WTC11 (cell line): ENCODE results near the gene TM2D1. TPM values are rescaled to one million over a fixed set of nuclear protein-coding genes. Genes with fewer than 3 reads are reported as not detected.
"Not testable (repeated sequence)": the region's sequence is repeated elsewhere in the genome, so short reads cannot be mapped to it uniquely, and the experiment has no call there.

ENCODE experiments used
- ATAC-seq: fragments of 200-7000 bp; cut with Tn5 transposase; 2 replicates; pipeline ENCODE4 v1.10.0; 2021; ENCODE audit warnings: mild to moderate bottlenecking, moderate library complexity
- CTCF ChIA-PET: fragments of 300-600 bp; sonication (Branson Sonifier 250); formaldehyde crosslinking; loops from one replicate; lab custom pipeline; 2021; ENCODE audit warnings: antibody characterized with exemption; lab: Charles Lee
- POLR2A ChIA-PET: fragments of 350-600 bp; sonication (Branson Sonifier 250); formaldehyde crosslinking; loops from one replicate; lab custom pipeline; 2021; ENCODE audit warnings: antibody characterized with exemption; lab: Charles Lee
- DNase-seq: peaks from one replicate; pipeline ENCODE4 v3.0.0; 2021; ENCODE audit warnings: low spot score
- H3K27ac Mint-ChIP-seq: 2 replicates; pipeline ENCODE4 v1.8.0; 2021; ENCODE audit warnings: mixed read lengths
- H3K27me3 Mint-ChIP-seq: 2 replicates; pipeline ENCODE4 v1.8.0; 2021; ENCODE audit warnings: low read depth, mild to moderate bottlenecking, moderate library complexity, mixed read lengths
- H3K36me3 Mint-ChIP-seq: 2 replicates; pipeline ENCODE4 v1.8.0; 2021; ENCODE audit warnings: mixed read lengths
- H3K4me1 Mint-ChIP-seq: 2 replicates; pipeline ENCODE4 v1.8.0; 2022; ENCODE audit warnings: mixed read lengths
- H3K4me3 Mint-ChIP-seq: 2 replicates; pipeline ENCODE4 v1.8.0; 2021; ENCODE audit warnings: mild to moderate bottlenecking, moderate library complexity, mixed read lengths
- H3K9me3 Mint-ChIP-seq: 2 replicates; pipeline ENCODE4 v1.8.0; 2021; ENCODE audit warnings: mixed read lengths
- ATF1 ChIP-seq: sonication (generic); formaldehyde crosslinking; IDR thresholded peaks from 2 replicates; pipeline ENCODE4 v1.8.1; 2023; ENCODE audit warnings: mild to moderate bottlenecking, moderate library complexity, missing genetic modification reagents
- CREM ChIP-seq: sonication (generic); formaldehyde crosslinking; IDR thresholded peaks from 2 replicates; pipeline ENCODE4 v1.8.1; 2022; ENCODE audit warnings: mild to moderate bottlenecking, missing genetic modification reagents, moderate library complexity
- ELF4 ChIP-seq: sonication (generic); formaldehyde crosslinking; IDR thresholded peaks from 2 replicates; pipeline ENCODE4 v1.8.1; 2022; ENCODE audit warnings: low read depth, mild to moderate bottlenecking, moderate library complexity, missing genetic modification reagents
- GABPB1 ChIP-seq: sonication (generic); formaldehyde crosslinking; IDR thresholded peaks from 2 replicates; pipeline ENCODE4 v1.8.1; 2023; ENCODE audit warnings: mild to moderate bottlenecking, missing genetic modification reagents
- GRHL2 ChIP-seq: fragments of 250-450 bp; sonication (Bioruptor Pico); IDR thresholded peaks from 2 replicates; pipeline ENCODE4 v1.8.0; 2022; ENCODE audit warnings: mild to moderate bottlenecking, moderate library complexity; ENCODE audit not compliant: insufficient replicate concordance, severe bottlenecking
- NR3C1 ChIP-seq: sonication (generic); formaldehyde crosslinking; conservative IDR thresholded peaks from 2 replicates; pipeline ENCODE4 v1.8.1; 2023; ENCODE audit warnings: low read depth, mild to moderate bottlenecking, missing genetic modification reagents
- SOX15 ChIP-seq: fragments of 250-450 bp; sonication (Bioruptor Pico); IDR thresholded peaks from 2 replicates; pipeline ENCODE4 v1.9.0; 2021; ENCODE audit warnings: mild to moderate bottlenecking
- TP53 ChIP-seq: sonication (generic); formaldehyde crosslinking; IDR thresholded peaks from 2 replicates; pipeline ENCODE4 v1.8.1; 2023; ENCODE audit warnings: mild to moderate bottlenecking, missing genetic modification reagents
- ZBTB21 ChIP-seq: sonication (generic); formaldehyde crosslinking; IDR thresholded peaks from 2 replicates; pipeline ENCODE4 v1.8.1; 2023; ENCODE audit warnings: mild to moderate bottlenecking, missing genetic modification reagents, borderline replicate concordance
- ZNF219 ChIP-seq: sonication (generic); formaldehyde crosslinking; IDR thresholded peaks from 2 replicates; pipeline ENCODE4 v1.8.0; 2023; ENCODE audit warnings: missing genetic modification reagents, mild to moderate bottlenecking, borderline replicate concordance
- ZNF671 ChIP-seq: fragments of 250-450 bp; sonication (Bioruptor Pico); IDR thresholded peaks from 2 replicates; pipeline ENCODE4 v1.8.0; 2021; ENCODE audit warnings: mild to moderate bottlenecking
- total RNA-seq: library from RNA; stranded (reverse); gene quantifications from 3 replicates; pipeline ENCODE4 v1.2.3, GENCODE V29; 2021
- TF ChIP-seq, protein P1 (sequence below): fragments of 250-450 bp; sonication (Bioruptor Pico); IDR thresholded peaks from 2 replicates; pipeline ENCODE4 v1.8.0; 2021; ENCODE audit warnings: mild to moderate bottlenecking
- TF ChIP-seq, protein P2 (sequence below): fragments of 250-450 bp; sonication (Bioruptor Pico); IDR thresholded peaks from 2 replicates; pipeline ENCODE4 v1.9.0; 2021; ENCODE audit warnings: mild to moderate bottlenecking
- TF ChIP-seq, protein P3 (sequence below): sonication (generic); formaldehyde crosslinking; IDR thresholded peaks from 2 replicates; pipeline ENCODE4 v1.8.1; 2022; ENCODE audit warnings: missing genetic modification reagents, borderline replicate concordance
- TF ChIP-seq, protein P4 (sequence below): fragments of 250-450 bp; sonication (Bioruptor Pico); conservative IDR thresholded peaks from 2 replicates; pipeline ENCODE4 v1.9.0; 2021; ENCODE audit warnings: mild to moderate bottlenecking

The TM2D1 gene
- total RNA-seq, 1 experiment from 2014 or later = 21.6 TPM

DNA sequence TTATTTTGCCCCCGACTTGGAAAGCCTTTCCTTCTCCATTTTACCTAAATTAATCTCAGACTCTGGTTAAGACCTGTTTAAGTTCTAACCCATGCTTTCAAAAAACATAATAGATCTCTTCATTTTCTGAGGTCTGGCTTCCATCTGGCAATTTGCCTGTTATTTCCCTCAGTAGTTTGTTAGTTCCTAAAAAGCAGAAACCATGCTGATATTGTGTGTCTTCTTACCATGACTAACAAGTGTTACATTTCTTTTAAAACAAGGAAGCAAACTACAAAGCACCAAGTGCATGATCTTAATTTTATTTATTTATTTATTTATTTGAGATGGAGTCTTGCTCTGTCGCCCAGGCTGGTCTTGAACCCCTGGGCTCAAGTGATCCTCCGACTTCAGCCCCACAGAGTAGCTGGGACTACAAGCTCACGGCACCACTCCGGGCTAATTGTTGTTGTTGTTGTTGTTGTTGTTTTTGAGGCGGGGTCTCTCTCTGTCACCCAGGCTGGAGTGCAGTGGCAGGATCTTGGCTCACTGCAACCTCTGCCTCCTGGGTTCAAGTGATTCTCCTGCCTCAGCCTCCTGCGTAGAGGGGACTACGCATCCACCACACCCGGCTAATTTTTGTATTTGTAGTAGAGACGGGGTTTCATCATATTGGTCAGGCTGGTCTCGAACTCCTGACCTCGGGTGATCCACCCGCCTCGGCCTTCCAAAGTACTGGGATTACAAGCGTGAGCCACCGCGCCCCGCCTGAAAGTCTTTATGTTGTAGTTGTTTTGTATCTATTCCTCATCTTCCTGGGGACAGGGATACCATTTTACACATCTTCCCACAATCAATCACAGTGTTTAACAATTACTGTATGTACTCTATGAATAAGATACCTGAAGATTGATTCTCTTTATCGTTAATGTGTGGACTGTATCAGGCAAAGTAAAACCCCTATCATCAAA, 16.1 kb upstream of the TM2D1 start:
- DNase-seq (no peak), ATAC-seq (no peak)
- H3K27me3 Mint-ChIP-seq = no peaks in the 10 kb centered on the region; the same call in 1 of the 2 replicates
- H3K36me3 Mint-ChIP-seq = no peaks in the 10 kb centered on the region
- POLR2A ChIA-PET = no interaction called here
- H3K27ac Mint-ChIP-seq = peak overlapping the region; percentile 97
- TF ChIP-seq CREM (CRISPR knock-in tag) = no peak
- no peak for TF ChIP-seq ZNF219
- TF ChIP-seq GABPB1 (CRISPR knock-in tag) = peak; percentile 38; the same call in 1 of the 2 replicates
- TF ChIP-seq ZBTB21 = no peak
- no peak for TF ChIP-seq ELF4
- no peak for TF ChIP-seq NR3C1 (CRISPR knock-in tag)
- no peak for TF ChIP-seq ATF1 (CRISPR knock-in tag)
- H3K9me3 Mint-ChIP-seq = no peaks in the 10 kb centered on the region
- peak overlapping the region; percentile 95 for H3K4me3 Mint-ChIP-seq
- CTCF ChIA-PET = no interaction called here
- H3K4me1 Mint-ChIP-seq = peaks cover 22% of the 10 kb centered on the region

DNA sequence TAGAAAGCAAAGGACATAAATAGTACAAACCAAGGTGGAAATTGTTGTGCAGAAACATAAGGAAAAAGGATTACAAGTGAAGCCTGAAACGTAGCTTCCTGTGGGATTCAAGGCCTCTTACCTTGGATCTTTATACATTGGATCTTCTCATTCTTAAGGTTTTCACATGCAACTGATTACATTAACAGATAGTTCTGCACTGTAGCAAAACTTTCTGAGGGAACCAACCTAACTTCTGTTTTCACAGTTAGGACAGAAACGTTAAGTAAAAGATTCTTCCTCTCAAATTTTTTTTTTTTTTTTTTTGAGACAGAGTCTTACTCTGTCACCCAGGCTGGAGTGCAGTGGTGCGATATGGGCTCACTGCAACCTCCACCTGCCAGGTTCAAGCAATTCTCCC, 7.8 kb upstream of the TM2D1 start:
- no peak overlapping the region for H3K4me3 Mint-ChIP-seq
- CTCF ChIA-PET = interaction anchor here (0.7 kb wide), 1 partner anchor 220 kb away, joined by 4 read pairs; no protein-coding TSS in a partner anchor
- no peak for ATAC-seq
- no peak overlapping the region for H3K27ac Mint-ChIP-seq
- H3K27me3 Mint-ChIP-seq = no peaks in the 10 kb centered on the region; the same call in 1 of the 2 replicates
- peaks cover 9% of the 10 kb centered on the region for H3K4me1 Mint-ChIP-seq
- no peaks in the 10 kb centered on the region for H3K36me3 Mint-ChIP-seq
- DNase-seq = no peak
- H3K9me3 Mint-ChIP-seq = no peaks in the 10 kb centered on the region
- POLR2A ChIA-PET = no interaction called here
- TF ChIP-seq, protein P1, sequence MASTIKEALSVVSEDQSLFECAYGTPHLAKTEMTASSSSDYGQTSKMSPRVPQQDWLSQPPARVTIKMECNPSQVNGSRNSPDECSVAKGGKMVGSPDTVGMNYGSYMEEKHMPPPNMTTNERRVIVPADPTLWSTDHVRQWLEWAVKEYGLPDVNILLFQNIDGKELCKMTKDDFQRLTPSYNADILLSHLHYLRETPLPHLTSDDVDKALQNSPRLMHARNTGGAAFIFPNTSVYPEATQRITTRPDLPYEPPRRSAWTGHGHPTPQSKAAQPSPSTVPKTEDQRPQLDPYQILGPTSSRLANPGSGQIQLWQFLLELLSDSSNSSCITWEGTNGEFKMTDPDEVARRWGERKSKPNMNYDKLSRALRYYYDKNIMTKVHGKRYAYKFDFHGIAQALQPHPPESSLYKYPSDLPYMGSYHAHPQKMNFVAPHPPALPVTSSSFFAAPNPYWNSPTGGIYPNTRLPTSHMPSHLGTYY = no peak
- TF ChIP-seq ZNF671 (CRISPR knock-in tag) (no peak), TP53 (CRISPR knock-in tag) (no peak)
- TF ChIP-seq, all 79 proteins: peak for 0

DNA sequence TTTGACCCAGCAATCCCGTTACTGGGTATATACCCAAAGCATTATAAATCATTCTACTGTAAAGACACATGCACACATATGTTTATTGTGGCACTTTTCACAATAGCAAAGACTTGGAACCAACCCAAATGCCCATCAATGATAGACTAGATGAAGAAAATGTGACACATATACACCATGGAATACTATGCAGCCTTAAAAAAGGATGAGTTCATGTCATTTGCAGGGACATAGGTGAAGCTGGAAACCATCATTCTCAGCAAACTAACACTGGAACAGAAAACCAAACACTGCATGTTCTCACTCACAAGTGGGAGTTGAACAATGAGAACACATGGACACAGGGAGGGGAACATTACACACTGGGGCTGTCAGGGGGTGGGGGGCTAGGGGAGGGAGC, 5.7 kb upstream of the TM2D1 start:
- H3K27ac Mint-ChIP-seq, H3K4me3 Mint-ChIP-seq, CTCF ChIA-PET, ATAC-seq, H3K9me3 Mint-ChIP-seq, H3K27me3 Mint-ChIP-seq, H3K36me3 Mint-ChIP-seq, DNase-seq: not testable (repeated sequence)
- POLR2A ChIA-PET = interaction anchor here (0.7 kb wide), 1 partner anchor 447 kb away, joined by 3 read pairs; no protein-coding TSS in a partner anchor
- H3K4me1 Mint-ChIP-seq = peaks cover 11% of the 10 kb centered on the region

DNA sequence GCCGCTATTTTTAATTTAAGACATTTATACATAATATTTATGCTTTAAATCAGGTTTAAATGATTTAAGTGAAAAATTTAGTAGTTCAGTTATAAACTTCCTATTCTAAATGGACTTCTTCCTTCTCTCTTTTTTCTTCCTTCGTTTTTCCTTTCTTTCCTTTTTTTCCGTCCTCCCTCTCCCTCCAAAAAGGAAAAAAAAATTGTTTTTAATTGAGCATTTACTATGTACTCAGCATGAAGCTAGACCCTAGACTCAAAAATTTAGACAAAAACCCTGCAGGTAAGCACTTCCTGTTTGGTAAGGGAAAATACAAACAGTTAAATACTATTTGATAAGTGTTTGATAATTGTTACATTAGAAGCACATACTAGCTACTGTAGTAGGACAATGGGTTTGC, 2.6 kb upstream of the TM2D1 start:
- ATAC-seq = no peak
- Mint-ChIP-seq H3K27ac (0 out of 2 replicates have a peak overlapping the region, but pooled peaks have one; percentile 54), H3K36me3 (no peaks in the 10 kb centered on the region), H3K27me3 (no peaks in the 10 kb centered on the region), H3K9me3 (no peaks in the 10 kb centered on the region), H3K4me1 (peaks cover 20% of the 10 kb centered on the region), H3K4me3 (no peak overlapping the region)
- CTCF ChIA-PET = no interaction called here
- POLR2A ChIA-PET = no interaction called here
- DNase-seq = no peak
- TF ChIP-seq, protein P2, sequence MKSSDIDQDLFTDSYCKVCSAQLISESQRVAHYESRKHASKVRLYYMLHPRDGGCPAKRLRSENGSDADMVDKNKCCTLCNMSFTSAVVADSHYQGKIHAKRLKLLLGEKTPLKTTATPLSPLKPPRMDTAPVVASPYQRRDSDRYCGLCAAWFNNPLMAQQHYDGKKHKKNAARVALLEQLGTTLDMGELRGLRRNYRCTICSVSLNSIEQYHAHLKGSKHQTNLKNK (CRISPR knock-in tag) = no peak
- TF ChIP-seq SOX15 (CRISPR knock-in tag) (no peak), GRHL2 (CRISPR knock-in tag) (no peak)
- TF ChIP-seq, protein P3, sequence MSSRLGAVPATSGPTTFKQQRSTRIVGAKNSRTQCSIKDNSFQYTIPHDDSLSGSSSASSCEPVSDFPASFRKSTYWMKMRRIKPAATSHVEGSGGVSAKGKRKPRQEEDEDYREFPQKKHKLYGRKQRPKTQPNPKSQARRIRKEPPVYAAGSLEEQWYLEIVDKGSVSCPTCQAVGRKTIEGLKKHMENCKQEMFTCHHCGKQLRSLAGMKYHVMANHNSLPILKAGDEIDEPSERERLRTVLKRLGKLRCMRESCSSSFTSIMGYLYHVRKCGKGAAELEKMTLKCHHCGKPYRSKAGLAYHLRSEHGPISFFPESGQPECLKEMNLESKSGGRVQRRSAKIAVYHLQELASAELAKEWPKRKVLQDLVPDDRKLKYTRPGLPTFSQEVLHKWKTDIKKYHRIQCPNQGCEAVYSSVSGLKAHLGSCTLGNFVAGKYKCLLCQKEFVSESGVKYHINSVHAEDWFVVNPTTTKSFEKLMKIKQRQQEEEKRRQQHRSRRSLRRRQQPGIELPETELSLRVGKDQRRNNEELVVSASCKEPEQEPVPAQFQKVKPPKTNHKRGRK = no peak
- TF ChIP-seq, protein P4, sequence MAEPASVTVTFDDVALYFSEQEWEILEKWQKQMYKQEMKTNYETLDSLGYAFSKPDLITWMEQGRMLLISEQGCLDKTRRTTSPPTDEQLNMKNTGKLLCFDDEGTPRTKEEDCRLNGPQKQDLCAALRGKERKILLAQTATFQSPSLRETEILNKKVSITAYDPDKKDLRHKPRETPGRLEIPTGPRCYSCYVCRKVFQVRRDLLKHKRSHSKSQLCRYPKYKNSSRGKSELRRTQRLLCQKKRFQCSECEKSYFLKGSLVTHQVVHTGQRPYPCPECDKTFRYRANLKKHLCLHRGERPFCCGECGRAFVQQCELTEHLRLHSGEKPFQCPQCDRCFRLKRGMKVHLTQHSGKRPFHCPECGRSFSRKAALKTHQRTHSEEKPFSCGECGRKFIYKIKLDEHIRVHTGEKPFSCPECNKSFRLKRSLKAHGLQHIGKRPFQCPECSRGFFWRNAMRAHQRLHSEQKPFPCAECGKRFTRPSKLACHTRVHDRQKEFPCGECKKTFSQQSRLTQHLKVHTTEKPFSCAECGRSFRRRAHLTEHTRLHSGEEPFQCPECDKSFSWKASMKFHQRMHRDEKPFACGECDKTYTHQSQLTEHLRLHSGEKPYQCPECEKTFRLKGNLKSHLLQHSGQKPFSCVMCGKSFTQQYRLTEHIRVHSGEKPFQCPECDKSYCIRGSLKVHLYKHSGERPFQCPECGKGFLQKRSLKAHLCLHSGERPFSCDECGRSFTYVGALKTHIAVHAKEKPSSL (CRISPR knock-in tag) = no peak
